B cell (primary cell): ENCODE data around the gene PPP2R2C. TPM values are rescaled to one million over a fixed set of nuclear protein-coding genes. Genes with fewer than 3 reads are reported as not detected.

ENCODE experiments used
- ATAC-seq: fragments of 200-7000 bp; cut with Tn5 transposase; one replicate; pipeline ENCODE4 v1.10.0; 2021; ENCODE audit warnings: low read depth, mild to moderate bottlenecking, moderate number of reproducible peaks, moderate library complexity
- CTCF ChIA-PET: fragments of 350-600 bp; sonication (Branson Sonifier 250); formaldehyde crosslinking; loops from one replicate; lab custom pipeline; 2021; ENCODE audit warnings: antibody characterized with exemption, inconsistent platforms; lab: Charles Lee
- POLR2A ChIA-PET: fragments of 350-600 bp; sonication (Branson Sonifier 250); formaldehyde crosslinking; loops from one replicate; lab custom pipeline; 2021; ENCODE audit warnings: antibody characterized with exemption; lab: Charles Lee
- DNase-seq: peaks from one replicate; pipeline ENCODE4 v3.0.0; 2013
- H2AFZ ChIP-seq: 2 replicates; pipeline ENCODE4 v1.6.1; 2012; ENCODE audit warnings: mild to moderate bottlenecking, low read depth, low read length; ENCODE audit not compliant: insufficient read depth, poor library complexity, severe bottlenecking
- H3K27ac ChIP-seq, 2 donors: 1 replicate in 1 of 2; 2 replicates in 1 of 2; pipeline ENCODE4 v1.5.1; 2012 to 2013; ENCODE audit warnings: low read length in 2 of 2, mild to moderate bottlenecking in 2 of 2, moderate library complexity in 1 of 2
- H3K27me3 ChIP-seq, 4 experiments: fragments of 200-600 bp in 1 of 4; sonication (generic) in 1 of 4; replicated peaks in 1 of 4; 1 replicate in 2 of 4; 2 replicates in 2 of 4; pipeline versions ENCODE4 v1.6.1 to v1.7.0; 2013 to 2016; ENCODE audit warnings: low read length in 3 of 4, mild to moderate bottlenecking in 2 of 4, mixed read lengths in 1 of 4, moderate library complexity in 1 of 4; ENCODE audit not compliant: insufficient read depth in 4 of 4, control insufficient read depth in 3 of 4; ENCODE audit errors: control extremely low read depth in 1 of 4
- H3K36me3 ChIP-seq, 2 experiments: replicated peaks in 1 of 2; 1 replicate in 1 of 2; 2 replicates in 1 of 2; pipeline versions ENCODE4 v1.6.1 to v1.7.1; 2013; ENCODE audit warnings: low read length in 1 of 2; ENCODE audit not compliant: insufficient read depth in 2 of 2, control insufficient read depth in 1 of 2; ENCODE audit errors: control extremely low read depth in 1 of 2, extremely low read depth in 1 of 2
- H3K4me1 ChIP-seq, 2 donors: fragments of 200-600 bp in 1 of 2; sonication (generic) in 1 of 2; 1 replicate in 1 of 2; 2 replicates in 1 of 2; pipeline versions ENCODE4 v1.5.1 to v1.6.1; 2013 to 2017; ENCODE audit warnings: low read length in 2 of 2; ENCODE audit not compliant: control insufficient read depth in 2 of 2, insufficient read depth in 2 of 2
- H3K4me2 ChIP-seq: replicated peaks from 2 replicates; pipeline ENCODE3; 2012; ENCODE audit warnings: mild to moderate bottlenecking, low read depth, low read length; ENCODE audit not compliant: poor library complexity, severe bottlenecking
- H3K4me3 ChIP-seq, 5 experiments: fragments of 200-600 bp in 1 of 5; sonication (generic) in 1 of 5; 1 replicate in 3 of 5; 2 replicates in 2 of 5; pipeline versions ENCODE4 v1.5.1 to v1.7.0; 2011 to 2016; ENCODE audit warnings: low read length in 4 of 5, mild to moderate bottlenecking in 4 of 5, low read depth in 2 of 5, control low read depth in 1 of 5, moderate library complexity in 1 of 5; ENCODE audit not compliant: insufficient read depth in 1 of 5; ENCODE audit errors: control extremely low read depth in 1 of 5, extremely low read depth in 1 of 5
- H3K79me2 ChIP-seq: fragments of 200-600 bp; sonication (generic); one replicate; pipeline ENCODE4 v1.6.0; 2016; ENCODE audit warnings: low read length; ENCODE audit not compliant: control insufficient read depth, insufficient read depth
- H3K9ac ChIP-seq: fragments of 200-600 bp; sonication (generic); 2 replicates; pipeline ENCODE4 v1.6.1; 2017; ENCODE audit warnings: mild to moderate bottlenecking, low read length, moderate library complexity
- H3K9me3 ChIP-seq, 3 donors: one replicate each; pipeline versions ENCODE4 v1.6.1 to v1.7.1; 2013; ENCODE audit warnings: low read length in 2 of 3; ENCODE audit not compliant: control insufficient read depth in 2 of 3, insufficient read depth in 1 of 3; ENCODE audit errors: control extremely low read depth in 1 of 3
- H4K20me1 ChIP-seq: 2 replicates; pipeline ENCODE4 v1.6.0; 2012; ENCODE audit warnings: mild to moderate bottlenecking, low read length; ENCODE audit not compliant: insufficient read depth, control insufficient read depth, poor library complexity, severe bottlenecking
- H3K27ac Mint-ChIP-seq: one replicate; pipeline ENCODE4 v1.8.0; 2021; ENCODE audit warnings: mixed read lengths
- H3K27me3 Mint-ChIP-seq: one replicate; pipeline ENCODE4 v1.8.0; 2021; ENCODE audit warnings: mixed read lengths
- H3K4me1 Mint-ChIP-seq: one replicate; pipeline ENCODE4 v1.8.0; 2021; ENCODE audit warnings: mixed read lengths
- H3K4me3 Mint-ChIP-seq: one replicate; pipeline ENCODE4 v1.8.0; 2021; ENCODE audit warnings: mixed read lengths
- H3K9me3 Mint-ChIP-seq: one replicate; pipeline ENCODE4 v1.8.0; 2022; ENCODE audit warnings: mixed read lengths; ENCODE audit not compliant: insufficient read depth
- CTCF ChIP-seq: fragments of 200-600 bp; IDR thresholded peaks from one replicate; pipeline ENCODE4 v1.8.0; 2022; ENCODE audit warnings: antibody characterized with exemption, mild to moderate bottlenecking
- EZH2 ChIP-seq: IDR thresholded peaks from 2 replicates; pipeline ENCODE4 v1.6.1; 2012; ENCODE audit warnings: borderline replicate concordance, low read depth, mild to moderate bottlenecking, moderate library complexity, low read length; ENCODE audit not compliant: insufficient read depth, poor library complexity, severe bottlenecking
- WGBS: methylation state at CpG from one replicate; pipeline ENCODE4 v1.1.5; 2013; ENCODE audit warnings: missing lambda C conversion rate; ENCODE audit not compliant: insufficient coverage; 5-methylcytosine and 5-hydroxymethylcytosine counted together
- intact Hi-C: fragments of 100-400 bp; cut with micrococcal nuclease; formaldehyde crosslinking; loops from one replicate; pipeline ENCODE4 v1.10.0; 2022
- polyA plus RNA-seq: library from polyadenylated mRNA; depleted of rRNA; stranded (reverse); fragments of >200 nt; gene quantifications from 2 replicates; pipeline ENCODE4 v1.2.3, GENCODE V29; 2012
- total RNA-seq, 2 donors: library from RNA; stranded (reverse); fragments of 120-200 nt in 1 of 2; gene quantifications; 1 replicate in 1 of 2; 2 replicates in 1 of 2; pipeline versions ENCODE4 v1.2.3 to v1.2.4, GENCODE V29; 2013 to 2022

Gene PPP2R2C
- total and polyA plus RNA-seq, 2 donors (not counting 1 experiment from before 2014, with no cell fraction given): not detected

DNA sequence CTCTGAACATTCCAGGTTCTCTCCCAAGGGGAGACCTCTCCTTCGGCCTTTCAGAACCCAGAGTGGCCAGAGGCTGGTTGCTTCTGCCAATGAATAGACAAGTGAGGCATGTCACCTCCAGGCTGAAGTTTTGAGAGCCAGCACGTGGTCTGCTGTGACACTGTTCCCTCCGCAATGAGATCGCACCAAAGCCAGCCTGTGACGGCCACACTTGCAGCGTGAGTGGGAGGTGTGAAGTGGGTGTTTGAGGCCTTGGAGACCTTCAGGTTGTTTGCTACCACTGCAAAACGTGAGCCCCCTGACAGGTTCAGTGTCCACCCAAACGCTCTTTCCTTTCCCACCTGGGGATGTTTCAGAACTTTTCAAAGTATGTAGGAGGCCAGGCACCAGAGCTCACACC, 121.8 kb downstream of the PPP2R2C start:
- H3K27ac Mint-ChIP-seq: no peak overlapping the region
- Histone ChIP-seq H3K27ac (no peak overlapping the region), H3K9me3 (peaks cover 0 to 9% (median 0%) of the 10 kb centered on the region in 3 donors), H3K36me3 (no peaks in the 10 kb centered on the region), H3K79me2 (no peaks in the 10 kb centered on the region), H3K4me1 (no peaks in the 10 kb centered on the region), H3K4me3 (no peak overlapping the region), H2AFZ (no peak overlapping the region), H3K4me2 (no peak overlapping the region), H3K9ac (no peak overlapping the region), H4K20me1 (no peaks in the 10 kb centered on the region), H3K27me3 (peaks cover 0 to 2% (median 0%) of the 10 kb centered on the region in 4 experiments)
- no peak overlapping the region for H3K4me3 Mint-ChIP-seq
- WGBS: 89% methylated on average over 2 of the region's 8 CpGs
- POLR2A ChIA-PET: no interaction called here
- DNase-seq (no peak), ATAC-seq (no peak)
- no peaks in the 10 kb centered on the region for H3K9me3 Mint-ChIP-seq
- CTCF ChIA-PET: no interaction called here
- no peak for TF ChIP-seq EZH2
- TF ChIP-seq CTCF: no peak
- intact Hi-C loops: no loop called here
- H3K4me1 Mint-ChIP-seq: no peaks in the 10 kb centered on the region
- peaks cover 17% of the 10 kb centered on the region for H3K27me3 Mint-ChIP-seq

DNA sequence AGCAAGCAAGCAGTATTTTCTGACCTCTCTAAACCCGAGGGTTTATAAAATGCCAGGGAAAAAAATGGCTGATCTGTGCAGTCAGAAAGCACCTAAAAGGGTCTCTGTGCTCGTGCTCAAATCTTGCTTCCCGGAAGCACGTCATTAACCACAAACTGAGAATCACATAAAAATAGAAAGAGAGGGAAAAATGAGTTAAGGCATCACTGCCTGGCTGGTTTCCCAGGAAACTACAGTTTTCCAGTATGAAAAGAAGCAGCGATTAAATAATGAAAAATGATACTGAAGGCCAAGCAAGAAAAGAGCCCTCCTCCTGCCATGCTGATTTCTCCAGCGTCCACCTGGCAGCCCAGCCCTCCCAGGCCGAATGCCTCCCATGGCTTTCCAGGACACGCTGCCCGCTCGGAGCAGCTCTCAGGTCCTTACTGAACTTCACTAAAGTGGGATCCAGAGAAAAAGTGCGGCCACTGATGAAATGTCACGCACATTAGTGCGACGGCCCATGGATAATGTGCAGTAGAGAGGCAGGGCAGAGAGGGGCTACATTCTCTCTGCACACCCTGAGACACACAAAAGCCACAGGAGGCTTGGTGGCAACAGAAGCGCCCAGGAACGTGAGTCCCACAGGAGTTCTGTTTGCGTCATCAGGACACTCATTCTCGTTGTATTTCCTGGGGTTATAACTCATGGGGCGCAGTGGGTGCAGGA, 122.4 kb downstream of the PPP2R2C start:
- Mint-ChIP-seq H3K9me3 (no peaks in the 10 kb centered on the region), H3K4me3 (no peak overlapping the region), H3K27me3 (peaks cover 17% of the 10 kb centered on the region), H3K27ac (no peak overlapping the region), H3K4me1 (no peaks in the 10 kb centered on the region)
- POLR2A ChIA-PET: no interaction called here
- Histone ChIP-seq H3K79me2 (no peaks in the 10 kb centered on the region), H3K4me2 (no peak overlapping the region), H3K27ac (no peak overlapping the region), H3K9me3 (peaks cover 0 to 15% (median 0%) of the 10 kb centered on the region in 3 donors), H3K36me3 (no peaks in the 10 kb centered on the region), H3K27me3 (peaks cover 0 to 2% (median 0%) of the 10 kb centered on the region in 4 experiments), H4K20me1 (no peaks in the 10 kb centered on the region), H3K9ac (no peak overlapping the region), H3K4me1 (no peaks in the 10 kb centered on the region), H3K4me3 (no peak overlapping the region), H2AFZ (no peak overlapping the region)
- intact Hi-C loops: no loop called here
- CTCF ChIA-PET: no interaction called here
- 88% methylated on average over 14 of the region's 19 CpGs for WGBS
- TF ChIP-seq EZH2 (no peak), CTCF (no peak)
- ATAC-seq (no peak), DNase-seq (no peak)
